ENCODE data around the gene ERBIN. TPM values are rescaled to one million over a fixed set of nuclear protein-coding genes. Genes with fewer than 3 reads are reported as not detected.

ERBIN gene
- total and polyA plus RNA-seq, 2 experiments from 2014 or later: 15.6 to 26.4 TPM

GRCh38 chr5:65986796-65987195 lies 60.4 kb downstream of the ERBIN start (continued):
- TF ChIP-seq ZNF462 (CRISPR knock-in tag; IDR thresholded peaks at IDR 0.05) (no peak), JUNB (IDR thresholded peaks at IDR 0.05; ENCODE audit: unreplicated experiment) (no peak), NANOG (IDR thresholded peaks at IDR 0.05; ENCODE audit: borderline replicate concordance) (no peak), STAT1 (IDR thresholded peaks at IDR 0.05; ENCODE audit: unreplicated experiment) (no peak), EZH2 (IDR thresholded peaks at IDR 0.05; ENCODE audit: low read depth, unreplicated experiment) (no peak)

DNA sequence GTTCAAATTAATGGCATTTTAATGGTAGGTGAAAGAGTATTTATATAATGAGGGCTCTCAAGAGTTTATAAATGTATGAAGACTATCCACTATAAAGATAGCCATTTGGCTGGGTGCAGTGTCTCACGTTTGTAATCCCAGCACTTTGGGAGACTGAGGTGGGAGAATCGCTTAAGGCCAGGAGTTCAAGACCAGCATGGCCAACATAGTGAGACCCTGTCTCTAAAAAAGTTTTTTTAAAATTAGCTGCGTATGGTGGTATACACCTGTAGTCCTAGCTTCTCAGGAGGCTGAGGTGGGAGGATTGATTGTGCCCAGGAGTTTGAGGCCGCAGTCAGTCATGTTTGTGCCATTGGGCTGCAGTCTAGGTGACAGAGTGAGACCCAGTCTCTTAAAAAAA lies 61.6 kb downstream of the ERBIN start:
- ATAC-seq: no peak
- no peaks in the 10 kb centered on the region for H3K9me3 Mint-ChIP-seq
- H4K20me1 ChIP-seq (replicated peaks; ENCODE audit: insufficient read depth): no peaks in the 10 kb centered on the region
- TF ChIP-seq POLR2AphosphoS5 (IDR thresholded peaks at IDR 0.05; ENCODE audit: low read depth) (no peak), ZNF331 (CRISPR knock-in tag; IDR thresholded peaks at IDR 0.05; ENCODE audit: low read depth) (no peak), EZH2phosphoT487 (IDR thresholded peaks at IDR 0.05; ENCODE audit: unreplicated experiment) (no peak), EZH2 (IDR thresholded peaks at IDR 0.05; ENCODE audit: low read depth, unreplicated experiment) (no peak), ZNF462 (CRISPR knock-in tag; IDR thresholded peaks at IDR 0.05) (no peak), NANOG (IDR thresholded peaks at IDR 0.05; ENCODE audit: borderline replicate concordance) (no peak), STAT1 (IDR thresholded peaks at IDR 0.05; ENCODE audit: unreplicated experiment) (no peak), ZNF114 (CRISPR knock-in tag; IDR thresholded peaks at IDR 0.05) (no peak)

More for the DNA sequence above, 61.6 kb downstream of the ERBIN start:
- peaks cover 37% of the 10 kb centered on the region for H3K4me1 Mint-ChIP-seq
- DNase-seq (ENCODE audit: low spot score): no peak
- peaks cover 74% of the 10 kb centered on the region for H3K79me2 ChIP-seq (replicated peaks; ENCODE audit: insufficient read depth)
- H3K4me3 ChIP-seq: no peak overlapping the region
- H3K36me3 ChIP-seq (ENCODE audit: insufficient read depth): no peaks in the 10 kb centered on the region
- peaks cover 25% of the 10 kb centered on the region for H3K4me1 ChIP-seq (ENCODE audit: insufficient read depth)
- H3K36me3 Mint-ChIP-seq (ENCODE audit: low read depth): no peaks in the 10 kb centered on the region
- H3K9me2 ChIP-seq (ENCODE audit: insufficient read depth): no peaks in the 10 kb centered on the region
- no peak overlapping the region for H3K27ac Mint-ChIP-seq
- H3K27me3 ChIP-seq (ENCODE audit: insufficient read depth): no peaks in the 10 kb centered on the region
- H3K27ac ChIP-seq (ENCODE audit: low read depth): no peak overlapping the region
- H3K27me3 Mint-ChIP-seq (ENCODE audit: insufficient read depth, low read depth, poor library complexity): peaks cover 5% of the 10 kb centered on the region
- H3K4me3 Mint-ChIP-seq: no peak overlapping the region
- no peaks in the 10 kb centered on the region for H3F3A ChIP-seq (replicated peaks; ENCODE audit: low read depth)
- H2AFZ ChIP-seq: no peak overlapping the region
- no peak overlapping the region for H3K4me2 ChIP-seq
